ENCODE data around the gene B4GAT1. TPM values are rescaled to one million over a fixed set of nuclear protein-coding genes. Genes with fewer than 3 reads are reported as not detected.

B4GAT1 gene
- polyA plus RNA-seq, 3 donors, result 0.75 to 1.7 (median 1.7) TPM

- Mint-ChIP-seq H3K4me1 (peaks cover 41% of the 10 kb centered on the region), H3K9me3 (no peaks in the 10 kb centered on the region), H3K4me3 (no peak overlapping the region), H3K27me3 (ENCODE audit: low read depth in 3 of 3) (peaks cover 0 to 3% (median 0%) of the 10 kb centered on the region in 3 donors), H3K36me3 (peaks cover 27 to 38% of the 10 kb centered on the region in 2 donors), H3K27ac (peak overlapping the region in 2 of 7 donors; percentile 46 to 50)
- Histone ChIP-seq H2AFZ (ENCODE audit: insufficient read depth, low read depth, low read length, poor library complexity, severe bottlenecking) (no peak overlapping the region), H3K9ac (ENCODE audit: insufficient read depth, low read length, poor library complexity, severe bottlenecking) (no peak overlapping the region), H3K79me2 (ENCODE audit: insufficient read depth, low read length) (peaks cover 13% of the 10 kb centered on the region), H3K27me3 (ENCODE audit: control insufficient read depth in 2 of 2, insufficient read depth in 2 of 2, low read length in 2 of 2) (no peaks in the 10 kb centered on the region), H3K36me3 (replicated peaks in 1 of 2; ENCODE audit: control insufficient read depth in 1 of 2, insufficient read depth in 2 of 2, low read length in 2 of 2) (peaks cover 30 to 39% of the 10 kb centered on the region in 2 donors), H3K4me2 (replicated peaks; ENCODE audit: extremely low read depth, low read length, poor library complexity, severe bottlenecking) (no peak overlapping the region), H3K9me3 (replicated peaks in 1 of 2; ENCODE audit: control insufficient read depth in 1 of 2, insufficient read depth in 1 of 2, low read length in 2 of 2) (no peaks in the 10 kb centered on the region), H3K4me1 (ENCODE audit: control insufficient read depth in 1 of 2, insufficient read depth in 2 of 2, low read length in 2 of 2) (peaks cover 33 to 41% of the 10 kb centered on the region in 2 donors), H4K20me1 (ENCODE audit: insufficient read depth, low read length) (peaks cover 33% of the 10 kb centered on the region), H3K4me3 (replicated peaks in 1 of 3; ENCODE audit: low read depth in 2 of 3, low read length in 3 of 3) (no peak overlapping the region), H3K27ac (ENCODE audit: low read depth in 1 of 2, low read length in 2 of 2) (no peak overlapping the region)
- WGBS (ENCODE audit: insufficient coverage), result 93% methylated on average over 13 of the region's 18 CpGs
- intact Hi-C loops (cut with micrococcal nuclease), result no loop called here
- TF ChIP-seq, protein P1, sequence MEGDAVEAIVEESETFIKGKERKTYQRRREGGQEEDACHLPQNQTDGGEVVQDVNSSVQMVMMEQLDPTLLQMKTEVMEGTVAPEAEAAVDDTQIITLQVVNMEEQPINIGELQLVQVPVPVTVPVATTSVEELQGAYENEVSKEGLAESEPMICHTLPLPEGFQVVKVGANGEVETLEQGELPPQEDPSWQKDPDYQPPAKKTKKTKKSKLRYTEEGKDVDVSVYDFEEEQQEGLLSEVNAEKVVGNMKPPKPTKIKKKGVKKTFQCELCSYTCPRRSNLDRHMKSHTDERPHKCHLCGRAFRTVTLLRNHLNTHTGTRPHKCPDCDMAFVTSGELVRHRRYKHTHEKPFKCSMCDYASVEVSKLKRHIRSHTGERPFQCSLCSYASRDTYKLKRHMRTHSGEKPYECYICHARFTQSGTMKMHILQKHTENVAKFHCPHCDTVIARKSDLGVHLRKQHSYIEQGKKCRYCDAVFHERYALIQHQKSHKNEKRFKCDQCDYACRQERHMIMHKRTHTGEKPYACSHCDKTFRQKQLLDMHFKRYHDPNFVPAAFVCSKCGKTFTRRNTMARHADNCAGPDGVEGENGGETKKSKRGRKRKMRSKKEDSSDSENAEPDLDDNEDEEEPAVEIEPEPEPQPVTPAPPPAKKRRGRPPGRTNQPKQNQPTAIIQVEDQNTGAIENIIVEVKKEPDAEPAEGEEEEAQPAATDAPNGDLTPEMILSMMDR (IDR thresholded peaks at IDR 0.05), result no peak
- no peak for DNase-seq
Observed at GRCh38 chr11:66332371-66333219, 14.8 kb downstream of the B4GAT1 start.

GRCh38 chr11:66331542-66332370, 15.7 kb downstream of the B4GAT1 start:
- H3K27ac ChIP-seq (ENCODE audit: low read depth in 1 of 2, low read length in 2 of 2), result no peak overlapping the region
- no peaks in the 10 kb centered on the region for H3K9me3 ChIP-seq (replicated peaks in 1 of 2; ENCODE audit: control insufficient read depth in 1 of 2, insufficient read depth in 1 of 2, low read length in 2 of 2)
- WGBS (ENCODE audit: insufficient coverage), result 96% methylated on average over 8 of the region's 12 CpGs
- no peak overlapping the region for H2AFZ ChIP-seq (ENCODE audit: insufficient read depth, low read depth, low read length, poor library complexity, severe bottlenecking)
- peaks cover 29% of the 10 kb centered on the region for H4K20me1 ChIP-seq (ENCODE audit: insufficient read depth, low read length)
- no peaks in the 10 kb centered on the region for H3K27me3 ChIP-seq (ENCODE audit: control insufficient read depth in 2 of 2, insufficient read depth in 2 of 2, low read length in 2 of 2)
- Mint-ChIP-seq H3K4me1 (peaks cover 34% of the 10 kb centered on the region), H3K9me3 (no peaks in the 10 kb centered on the region), H3K4me3 (no peak overlapping the region), H3K27ac (peak overlapping the region in 1 of 7 donors; percentile 46), H3K36me3 (peaks cover 22 to 29% of the 10 kb centered on the region in 2 donors), H3K27me3 (ENCODE audit: low read depth in 3 of 3) (peaks cover 0 to 3% (median 0%) of the 10 kb centered on the region in 3 donors)
- peaks cover 13% of the 10 kb centered on the region for H3K79me2 ChIP-seq (ENCODE audit: insufficient read depth, low read length)
- H3K9ac ChIP-seq (ENCODE audit: insufficient read depth, low read length, poor library complexity, severe bottlenecking), result no peak overlapping the region
- peaks cover 25 to 32% of the 10 kb centered on the region in 2 donors for H3K36me3 ChIP-seq (replicated peaks in 1 of 2; ENCODE audit: control insufficient read depth in 1 of 2, insufficient read depth in 2 of 2, low read length in 2 of 2)
- TF ChIP-seq, protein P1 (IDR thresholded peaks at IDR 0.05), result no peak
- intact Hi-C loops (cut with micrococcal nuclease), result no loop called here
- no peak overlapping the region for H3K4me3 ChIP-seq (replicated peaks in 1 of 3; ENCODE audit: low read depth in 2 of 3, low read length in 3 of 3)
- H3K4me2 ChIP-seq (replicated peaks; ENCODE audit: extremely low read depth, low read length, poor library complexity, severe bottlenecking), result no peak overlapping the region
- no peak for DNase-seq
- peaks cover 29 to 34% of the 10 kb centered on the region in 2 donors for H3K4me1 ChIP-seq (ENCODE audit: control insufficient read depth in 1 of 2, insufficient read depth in 2 of 2, low read length in 2 of 2)

Data from CD14-positive monocyte (primary cell).